Upper lobe of left lung (tissue), 6 donors: ENCODE results near the gene NAA40. TPM values are rescaled to one million over a fixed set of nuclear protein-coding genes. Genes with fewer than 3 reads are reported as not detected.

Experiments
- ATAC-seq, 2 donors: fragments of 200-7000 bp; cut with Tn5 transposase; one replicate each; pipeline ENCODE4 v1.9.1; 2022; ENCODE audit warnings: mild to moderate bottlenecking in 2 of 2, moderate library complexity in 2 of 2; ENCODE audit not compliant: low FRiP score in 2 of 2
- DNase-seq, 2 donors: peaks; one replicate each; pipeline ENCODE4 v3.0.0-alpha.2; 2019 to 2020
- H3K27ac ChIP-seq, 4 donors: fragments of 200-600 bp; sonication (generic); one replicate each; pipeline ENCODE4 v1.5.1; 2016 to 2019
- H3K27me3 ChIP-seq, 4 donors: fragments of 200-600 bp; sonication (generic); one replicate each; pipeline ENCODE4 v1.5.1; 2017 to 2019
- H3K36me3 ChIP-seq, 4 donors: fragments of 200-600 bp; sonication (generic); one replicate each; pipeline ENCODE4 v1.5.1; 2016 to 2019
- H3K4me1 ChIP-seq, 4 donors: fragments of 200-600 bp; sonication (generic); one replicate each; pipeline ENCODE4 v1.5.1; 2018 to 2019
- H3K4me3 ChIP-seq, 4 donors: fragments of 200-600 bp; sonication (generic); one replicate each; pipeline ENCODE4 v1.5.1; 2017 to 2019; ENCODE audit warnings: mild to moderate bottlenecking in 2 of 4, moderate library complexity in 1 of 4
- H3K9me3 ChIP-seq, 4 donors: fragments of 200-600 bp; sonication (generic); one replicate each; pipeline ENCODE4 v1.5.1; 2018 to 2019
- EP300 ChIP-seq, 4 donors: sonication (generic); formaldehyde crosslinking; IDR thresholded peaks; one replicate each; pipeline ENCODE4 v1.5.1; 2017; ENCODE audit warnings: antibody characterized with exemption in 4 of 4, control low read depth in 2 of 4
- POLR2A ChIP-seq, 4 donors: fragments of 450-650 bp; IDR thresholded peaks; one replicate each; pipeline ENCODE4 v1.5.1; 2016 to 2017; ENCODE audit warnings: antibody characterized with exemption in 4 of 4, mild to moderate bottlenecking in 2 of 4
- POLR2AphosphoS5 ChIP-seq, 2 donors: sonication (generic); formaldehyde crosslinking; IDR thresholded peaks; one replicate each; pipeline ENCODE4 v1.5.1; 2017; ENCODE audit warnings: antibody characterized with exemption in 2 of 2
- WGBS, 2 donors: methylation state at CpG; one replicate each; pipeline ENCODE4 v1.1.5; 2017 to 2018; 5-methylcytosine and 5-hydroxymethylcytosine counted together
- total RNA-seq, 6 donors: library from RNA; depleted of rRNA in 4 of 6; stranded (reverse); fragments of >200 nt in 4 of 6; gene quantifications; one replicate each; pipeline versions ENCODE4 v1.1.0 to v1.2.1, GENCODE V29; 2016 to 2021
- TF ChIP-seq, protein P1 (sequence below), 6 experiments: fragments of 450-650 bp in 4 of 6; fragments of 200-600 bp in 2 of 6; sonication (generic) in 2 of 6; IDR thresholded peaks; one replicate each; pipeline ENCODE4 v1.5.1; 2016 to 2019; ENCODE audit warnings: antibody characterized with exemption in 6 of 6
- donor health status: DM: no; HTN: no; CAD: no; lungs with moderate emphysema.
- donor health status: DM: no; HTN: yes; CAD: no; lungs with severe emphysema.

NAA40 gene
- total RNA-seq, 6 donors from 2014 or later, result 7.8 to 41.9 (median 16.5) TPM

DNA sequence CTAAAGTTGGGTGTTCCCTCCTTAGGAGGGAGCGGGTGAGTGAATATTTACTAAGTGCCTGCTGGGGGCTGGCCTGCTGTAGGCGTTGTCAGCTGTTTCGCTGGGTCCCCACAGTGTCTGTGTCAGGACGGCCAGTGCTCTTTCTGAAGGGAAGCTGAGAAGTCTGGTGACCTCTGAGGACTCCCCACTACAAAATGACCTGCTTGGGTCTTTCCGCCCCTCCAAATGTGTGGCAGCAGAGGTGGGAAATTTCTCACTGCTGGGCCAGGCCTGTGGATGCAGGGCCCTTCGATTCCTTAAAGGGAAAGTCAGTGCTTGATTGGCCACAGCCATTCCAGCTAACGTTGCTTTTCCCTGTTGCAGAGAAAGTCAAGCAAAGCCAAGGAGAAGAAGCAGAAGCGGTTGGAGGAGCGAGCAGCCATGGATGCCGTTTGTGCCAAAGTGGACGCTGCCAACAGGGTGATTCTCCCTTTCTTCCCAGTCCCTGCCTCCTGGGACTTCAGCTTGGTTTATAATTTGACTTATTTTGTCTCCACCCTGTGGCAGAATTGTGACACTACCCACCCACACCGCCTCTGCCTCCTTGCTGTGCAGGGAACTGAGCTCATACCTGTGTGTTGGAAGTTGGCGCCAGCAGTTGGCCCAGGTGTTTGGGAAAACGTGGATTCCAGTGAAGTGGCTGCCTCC, 6.8 kb downstream of the NAA40 start:
- ATAC-seq, result peak; percentile 80 to 88
- H3K27ac ChIP-seq, result peak overlapping the region in 3 of 4 donors; percentile 5 to 33 (median 11)
- WGBS, 2 donors, result 32 to 42% methylated on average over 12 to 13 of the region's 14 CpGs
- DNase-seq, result peak in 1 of 2 donors; percentile 65
- H3K36me3 ChIP-seq, result peaks cover 0 to 18% (median 14%) of the 10 kb centered on the region in 4 donors
- no peaks in the 10 kb centered on the region for H3K9me3 ChIP-seq
- H3K4me3 ChIP-seq, result peak overlapping the region in 1 of 4 donors; percentile 24
- TF ChIP-seq, protein P1, sequence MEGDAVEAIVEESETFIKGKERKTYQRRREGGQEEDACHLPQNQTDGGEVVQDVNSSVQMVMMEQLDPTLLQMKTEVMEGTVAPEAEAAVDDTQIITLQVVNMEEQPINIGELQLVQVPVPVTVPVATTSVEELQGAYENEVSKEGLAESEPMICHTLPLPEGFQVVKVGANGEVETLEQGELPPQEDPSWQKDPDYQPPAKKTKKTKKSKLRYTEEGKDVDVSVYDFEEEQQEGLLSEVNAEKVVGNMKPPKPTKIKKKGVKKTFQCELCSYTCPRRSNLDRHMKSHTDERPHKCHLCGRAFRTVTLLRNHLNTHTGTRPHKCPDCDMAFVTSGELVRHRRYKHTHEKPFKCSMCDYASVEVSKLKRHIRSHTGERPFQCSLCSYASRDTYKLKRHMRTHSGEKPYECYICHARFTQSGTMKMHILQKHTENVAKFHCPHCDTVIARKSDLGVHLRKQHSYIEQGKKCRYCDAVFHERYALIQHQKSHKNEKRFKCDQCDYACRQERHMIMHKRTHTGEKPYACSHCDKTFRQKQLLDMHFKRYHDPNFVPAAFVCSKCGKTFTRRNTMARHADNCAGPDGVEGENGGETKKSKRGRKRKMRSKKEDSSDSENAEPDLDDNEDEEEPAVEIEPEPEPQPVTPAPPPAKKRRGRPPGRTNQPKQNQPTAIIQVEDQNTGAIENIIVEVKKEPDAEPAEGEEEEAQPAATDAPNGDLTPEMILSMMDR (IDR thresholded peaks at IDR 0.05), result peak; percentile 74 to 88 (median 82)
- TF ChIP-seq EP300 (IDR thresholded peaks at IDR 0.05) (no peak), POLR2A (IDR thresholded peaks at IDR 0.05) (no peak)
- peaks cover 0 to 11% (median 5%) of the 10 kb centered on the region in 4 donors for H3K4me1 ChIP-seq
- no peaks in the 10 kb centered on the region for H3K27me3 ChIP-seq

DNA sequence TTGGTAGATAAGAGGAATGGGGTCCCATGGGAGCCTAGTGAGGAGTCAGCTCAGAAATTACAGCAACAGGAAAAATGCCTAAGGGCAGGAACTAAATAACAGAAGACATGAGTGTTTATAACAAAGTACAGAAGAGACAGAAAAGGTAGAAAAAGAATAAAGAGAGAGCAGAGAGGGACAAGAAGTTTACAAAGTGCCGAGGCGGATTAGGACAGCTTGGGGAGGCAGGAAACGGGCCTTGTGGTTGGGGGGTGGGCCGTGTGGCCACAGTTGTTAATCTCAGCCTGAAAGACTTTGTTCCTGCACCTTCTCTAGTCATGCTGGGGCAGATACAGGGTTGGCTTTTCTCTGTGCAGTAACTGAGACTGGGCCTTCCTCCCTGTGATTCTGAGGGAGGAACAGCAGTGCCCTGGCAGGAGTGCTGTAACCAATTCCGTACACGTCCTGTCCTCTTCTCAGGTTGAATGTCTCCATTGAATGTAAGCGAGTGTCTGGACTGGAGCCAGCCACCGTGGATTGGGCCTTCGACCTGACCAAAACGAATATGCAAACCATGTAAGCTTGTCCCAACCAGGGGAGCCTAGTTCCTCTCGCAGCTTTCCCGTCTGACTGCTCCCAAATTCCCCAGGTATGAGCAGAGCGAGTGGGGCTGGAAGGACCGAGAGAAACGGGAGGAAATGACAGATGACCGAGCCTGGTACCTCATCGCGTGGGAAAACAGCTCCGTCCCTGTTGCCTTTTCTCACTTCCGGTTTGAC, 13.2 kb downstream of the NAA40 start:
- no peak for DNase-seq
- H3K27ac ChIP-seq, result peak overlapping the region in 1 of 4 donors; percentile 13
- H3K4me3 ChIP-seq, result no peak overlapping the region
- H3K4me1 ChIP-seq, result no peaks in the 10 kb centered on the region
- no peak for ATAC-seq
- H3K36me3 ChIP-seq, result peaks cover 4 to 47% (median 35%) of the 10 kb centered on the region in 4 donors
- no peak for TF ChIP-seq EP300 (IDR thresholded peaks at IDR 0.05)
- TF ChIP-seq, protein P1 (IDR thresholded peaks at IDR 0.05), result no peak
- no peak for TF ChIP-seq POLR2A (IDR thresholded peaks at IDR 0.05)
- TF ChIP-seq POLR2AphosphoS5 (IDR thresholded peaks at IDR 0.05), result no peak
- no peaks in the 10 kb centered on the region for H3K9me3 ChIP-seq
- WGBS, 2 donors, result 69 to 72% methylated on average over 20 of the region's 20 CpGs
- no peaks in the 10 kb centered on the region for H3K27me3 ChIP-seq

DNA sequence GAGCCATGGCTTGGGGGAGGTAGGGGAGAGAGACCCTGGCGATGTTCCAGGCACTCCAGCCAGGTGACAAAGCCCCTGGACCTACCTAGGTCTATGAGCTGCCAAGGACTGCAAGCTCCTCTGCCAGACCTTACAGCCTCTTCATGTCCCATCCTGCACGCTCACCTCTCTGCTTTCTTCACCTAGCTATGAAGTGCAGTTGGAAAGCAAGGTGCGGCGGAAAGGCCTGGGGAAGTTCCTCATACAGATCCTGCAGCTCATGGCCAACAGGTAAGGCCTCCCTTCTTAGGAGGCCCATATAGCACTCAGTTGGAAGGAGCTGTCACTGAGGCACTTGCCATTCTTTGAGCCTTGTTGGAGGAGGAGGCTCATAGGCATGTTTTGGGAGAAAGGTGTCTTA, 13.8 kb downstream of the NAA40 start:
- H3K9me3 ChIP-seq, result no peaks in the 10 kb centered on the region
- peaks cover 4 to 41% (median 33%) of the 10 kb centered on the region in 4 donors for H3K36me3 ChIP-seq
- ATAC-seq (no peak), DNase-seq (no peak)
- no peak overlapping the region for H3K4me3 ChIP-seq
- H3K4me1 ChIP-seq, result no peaks in the 10 kb centered on the region
- TF ChIP-seq POLR2AphosphoS5 (IDR thresholded peaks at IDR 0.05) (no peak), POLR2A (IDR thresholded peaks at IDR 0.05) (no peak), EP300 (IDR thresholded peaks at IDR 0.05) (no peak)
- TF ChIP-seq, protein P1 (IDR thresholded peaks at IDR 0.05), result no peak
- WGBS, 2 donors, result 90 to 98% methylated on average over 4 of the region's 4 CpGs
- H3K27me3 ChIP-seq, result no peaks in the 10 kb centered on the region
- no peak overlapping the region for H3K27ac ChIP-seq

DNA sequence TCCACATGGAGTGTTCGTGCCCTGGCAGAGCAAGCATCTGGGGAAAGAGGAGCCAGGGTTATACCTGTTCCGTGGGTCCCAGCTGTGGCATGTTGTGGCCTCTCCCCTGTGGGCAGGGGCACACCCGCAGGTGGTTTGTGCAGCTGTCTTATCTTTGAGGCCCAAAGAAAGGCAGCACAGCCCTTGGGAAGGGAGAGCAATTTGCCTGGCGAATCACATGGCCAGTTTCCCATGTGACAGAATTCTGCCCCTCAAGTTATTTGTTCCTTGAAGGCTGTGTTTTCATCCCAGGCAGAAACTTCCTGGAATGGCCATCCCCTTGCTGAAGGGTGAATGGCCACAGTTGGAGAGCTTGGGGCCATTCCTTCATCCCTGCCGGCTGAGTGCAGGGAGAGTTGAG, 19.2 kb downstream of the NAA40 start:
- H3K4me1 ChIP-seq, result peaks cover 0 to 8% (median 5%) of the 10 kb centered on the region in 4 donors
- TF ChIP-seq EP300 (IDR thresholded peaks at IDR 0.05) (no peak), POLR2AphosphoS5 (IDR thresholded peaks at IDR 0.05) (no peak), POLR2A (IDR thresholded peaks at IDR 0.05) (no peak)
- TF ChIP-seq, protein P1 (IDR thresholded peaks at IDR 0.05), result no peak
- peaks cover 0 to 34% (median 26%) of the 10 kb centered on the region in 4 donors for H3K36me3 ChIP-seq
- H3K27me3 ChIP-seq, result no peaks in the 10 kb centered on the region
- ATAC-seq, result no peak
- 90 to 100% methylated on average over 2 to 3 of the region's 5 CpGs for WGBS, 2 donors
- no peak overlapping the region for H3K27ac ChIP-seq
- DNase-seq, result no peak
- H3K9me3 ChIP-seq, result no peaks in the 10 kb centered on the region
- no peak overlapping the region for H3K4me3 ChIP-seq
